ENCODE results near the gene ERN1.
"Not testable (repeated sequence)": the region's sequence is repeated elsewhere in the genome, so short reads cannot be mapped to it uniquely, and the experiment has no call there.

Gene ERN1

GRCh38 chr17:64129765-64130558 lies at the start of gene ERN1:
ERN1 (minus strand) TSS chr17:64130144; CDS start chr17:64130029, 115 bp downstream.
- peak; percentile 78 for DNase-seq (ENCODE audit: low read depth, low spot score)

GRCh38 chr17:64179024-64179423 lies 49.1 kb upstream of the ERN1 start:
- DNase-seq (ENCODE audit: low read depth, low spot score): not testable (repeated sequence)

DNA sequence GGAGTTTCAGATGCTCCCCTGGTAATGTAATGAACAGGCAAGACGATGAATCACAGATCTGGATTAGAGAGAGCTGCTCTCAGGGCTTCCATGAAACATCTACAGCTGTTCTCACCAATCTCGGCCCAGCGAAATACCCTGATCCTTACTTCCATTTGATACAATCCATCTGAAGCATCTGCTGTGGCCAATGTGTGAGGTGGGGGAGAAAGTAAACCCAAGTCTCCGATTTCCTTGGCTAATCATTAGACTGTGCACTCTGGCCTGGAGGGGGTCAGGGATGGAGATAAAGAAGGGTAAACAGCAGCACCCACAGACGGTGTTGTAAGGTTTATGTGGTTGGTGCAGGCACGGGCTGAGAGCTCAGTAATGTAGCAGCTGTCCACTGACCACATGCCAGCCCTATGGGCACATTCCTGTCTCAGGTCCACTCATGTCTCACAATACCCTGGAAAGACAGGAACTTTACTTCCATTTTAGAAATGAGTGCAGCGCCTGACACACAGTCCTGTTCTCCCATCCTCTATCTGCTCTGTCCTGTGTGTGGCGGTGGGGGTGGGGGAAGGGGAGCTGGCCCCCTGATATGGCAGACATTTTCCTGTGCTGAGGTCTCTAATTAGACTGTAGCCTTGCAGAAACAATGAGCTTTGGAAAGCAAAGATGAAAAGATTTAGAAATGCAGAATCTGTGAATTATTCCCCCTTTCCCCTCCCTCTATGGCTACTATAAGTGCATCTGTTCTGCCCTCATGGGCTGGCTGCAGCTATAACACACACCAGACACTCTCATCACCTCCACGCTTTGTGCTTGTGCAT lies 48.3 kb upstream of the ERN1 start:
- no peak for DNase-seq (ENCODE audit: low read depth, low spot score)

DNA sequence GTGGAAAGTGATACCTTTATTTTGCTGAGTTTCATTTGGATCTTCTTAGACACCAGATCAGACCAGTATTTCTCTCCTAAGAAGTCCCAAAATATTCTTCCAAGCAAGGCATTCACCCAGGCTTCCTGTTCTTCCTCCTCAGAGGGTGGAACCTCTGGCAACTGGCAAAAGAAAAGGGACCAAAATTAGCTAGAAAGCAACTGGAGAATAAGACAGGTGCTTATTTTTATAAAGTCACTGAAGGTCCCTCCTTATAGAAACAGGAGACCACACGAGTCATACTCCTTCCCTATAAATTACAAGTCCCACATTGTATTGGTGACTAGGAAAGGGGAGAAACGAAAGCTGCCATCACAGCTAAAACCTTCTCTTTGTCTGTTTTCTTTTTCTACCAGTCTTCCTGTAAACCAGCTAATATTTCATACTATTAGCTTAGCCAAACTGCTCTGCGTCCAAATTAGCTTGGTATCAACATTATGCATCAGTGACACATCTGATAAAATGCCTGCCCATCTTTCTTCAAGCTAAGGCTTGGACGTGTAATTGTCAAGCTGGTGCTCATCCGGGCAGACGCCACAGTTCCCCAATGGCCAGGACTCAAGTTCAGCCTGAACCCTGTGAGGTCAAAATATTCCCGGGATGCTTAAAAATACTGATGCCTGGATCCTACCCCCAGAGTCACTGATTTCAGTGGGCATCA lies 47.5 kb upstream of the ERN1 start:
- no peak for DNase-seq (ENCODE audit: low read depth, low spot score)

DNA sequence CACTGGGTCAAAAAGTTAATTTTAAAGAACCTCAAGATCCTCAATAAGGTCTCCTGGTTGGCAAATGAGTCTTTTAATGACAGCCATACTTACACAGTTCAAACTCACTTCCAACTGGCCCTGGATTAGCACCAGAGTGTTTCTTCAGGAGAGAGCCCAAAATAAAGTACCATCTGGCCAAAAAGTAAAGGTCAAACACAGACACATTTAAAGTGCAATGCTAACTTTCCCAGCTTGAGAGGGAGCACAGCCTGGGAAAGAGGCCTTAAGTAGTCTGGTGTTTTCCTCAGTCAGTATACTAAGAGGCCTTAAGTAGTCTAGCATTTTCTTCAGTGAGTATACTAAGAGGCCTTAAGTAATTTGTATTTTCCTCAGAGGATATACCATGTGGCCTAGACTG lies 46.6 kb upstream of the ERN1 start:
- DNase-seq (ENCODE audit: low read depth, low spot score): no peak

DNA sequence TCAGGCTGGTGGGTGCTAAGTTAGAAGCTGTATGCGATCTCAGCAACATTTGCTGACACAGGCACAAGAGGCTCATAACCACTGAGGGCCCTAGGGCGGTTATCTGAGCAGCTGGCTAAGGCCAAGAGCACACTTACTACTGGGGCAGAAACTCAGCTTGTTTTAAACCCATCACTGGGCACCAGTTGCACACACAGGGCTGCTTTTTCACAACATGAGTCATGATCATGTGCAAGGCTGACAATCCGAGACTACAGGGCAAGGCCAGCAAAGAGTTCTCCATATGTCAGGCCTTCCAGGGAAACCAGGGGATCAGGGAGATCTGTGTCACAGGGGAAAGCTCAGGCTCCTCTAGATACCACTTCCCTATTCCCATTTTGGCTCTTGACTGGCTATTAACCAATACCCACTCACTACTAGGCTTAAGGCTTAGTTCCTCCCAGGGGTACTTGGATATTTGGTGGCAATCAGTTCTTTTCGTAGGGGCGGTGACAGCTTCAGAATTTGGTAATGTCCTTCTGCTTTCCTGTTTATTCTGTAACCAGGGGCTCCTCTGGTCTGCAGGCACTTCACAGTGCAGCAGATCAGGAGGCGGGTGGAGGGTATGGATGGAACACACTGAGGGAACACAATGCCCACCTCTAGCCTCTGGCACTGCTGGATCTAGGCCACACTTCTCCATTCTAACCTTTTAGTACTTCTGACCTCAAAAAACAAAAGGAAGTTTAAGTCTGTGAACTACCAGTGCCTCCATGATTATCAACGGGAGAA lies 44.9 kb upstream of the ERN1 start:
- no peak for DNase-seq (ENCODE audit: low read depth, low spot score)

- DNase-seq (ENCODE audit: low read depth, low spot score): no peak
Observed at GRCh38 chr17:64173646-64174045, 43.7 kb upstream of the ERN1 start.

GRCh38 chr17:64172510-64172909 lies 42.6 kb upstream of the ERN1 start:
- no peak for DNase-seq (ENCODE audit: low read depth, low spot score)

GRCh38 chr17:64171041-64171440 lies 41.1 kb upstream of the ERN1 start:
- DNase-seq (ENCODE audit: low read depth, low spot score): no peak

- DNase-seq (ENCODE audit: low read depth, low spot score): no peak
Observed at GRCh38 chr17:64170286-64170685, 40.3 kb upstream of the ERN1 start.

DNA sequence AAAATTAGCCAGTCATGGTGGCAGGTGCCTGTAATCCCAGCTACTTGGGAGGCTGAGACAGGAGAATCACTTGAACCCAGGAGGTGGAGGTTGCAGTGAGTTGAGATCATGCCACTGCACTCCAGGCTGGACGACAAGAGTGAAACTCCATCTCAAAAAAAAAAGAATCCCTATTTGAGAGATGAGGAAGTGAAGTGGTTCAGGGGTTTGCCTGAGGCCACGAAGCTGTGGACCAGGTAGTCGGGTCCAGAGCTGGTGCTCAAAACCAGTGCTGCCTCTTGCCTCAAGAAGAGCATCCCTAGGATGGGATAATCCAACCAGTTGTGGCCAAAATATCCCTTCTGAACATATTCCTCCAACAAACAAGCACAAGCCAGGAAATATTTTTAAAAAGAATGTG lies 37.7 kb upstream of the ERN1 start:
- DNase-seq (ENCODE audit: low read depth, low spot score): not testable (repeated sequence)

DNA sequence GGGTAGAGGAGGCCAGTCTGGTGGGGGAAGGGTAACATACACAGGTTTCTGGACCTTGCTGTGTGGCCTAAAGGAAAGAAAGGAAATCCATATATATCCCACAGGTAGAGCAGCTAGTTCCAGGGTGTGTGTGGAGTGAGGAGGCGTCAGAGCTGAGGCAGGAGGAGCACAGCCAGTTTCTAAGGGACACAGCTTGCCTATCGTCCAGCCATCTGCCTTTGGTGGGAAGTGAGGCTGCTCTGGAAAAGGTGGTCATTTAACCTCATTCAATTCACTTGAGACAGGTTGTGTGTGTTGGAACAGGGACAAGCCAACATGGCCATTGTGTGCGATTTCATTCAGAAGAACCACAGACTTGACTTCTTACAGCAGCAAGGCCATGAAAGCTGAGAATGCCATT lies 36.9 kb upstream of the ERN1 start:
- DNase-seq (ENCODE audit: low read depth, low spot score): no peak

DNA sequence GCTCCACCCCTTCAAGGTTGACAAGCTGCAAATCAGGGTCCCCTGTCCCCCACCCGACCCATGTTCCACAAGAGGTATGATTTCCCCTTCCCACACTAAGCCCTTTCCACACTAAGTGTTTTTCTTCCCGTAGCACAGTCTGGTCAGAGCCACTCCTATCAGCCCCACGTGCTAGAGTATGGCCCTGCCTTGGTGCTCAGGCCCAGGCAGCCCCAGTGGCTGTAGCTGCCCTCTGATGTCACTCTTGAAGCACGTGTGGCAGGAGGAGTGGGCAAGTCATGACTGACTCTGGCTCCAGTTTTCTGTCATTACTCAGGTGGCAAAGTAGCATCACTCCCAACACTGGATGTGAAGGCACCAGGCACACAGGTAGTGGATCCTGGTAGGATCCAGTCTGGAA lies 35.4 kb upstream of the ERN1 start:
- DNase-seq (ENCODE audit: low read depth, low spot score): no peak

DNA sequence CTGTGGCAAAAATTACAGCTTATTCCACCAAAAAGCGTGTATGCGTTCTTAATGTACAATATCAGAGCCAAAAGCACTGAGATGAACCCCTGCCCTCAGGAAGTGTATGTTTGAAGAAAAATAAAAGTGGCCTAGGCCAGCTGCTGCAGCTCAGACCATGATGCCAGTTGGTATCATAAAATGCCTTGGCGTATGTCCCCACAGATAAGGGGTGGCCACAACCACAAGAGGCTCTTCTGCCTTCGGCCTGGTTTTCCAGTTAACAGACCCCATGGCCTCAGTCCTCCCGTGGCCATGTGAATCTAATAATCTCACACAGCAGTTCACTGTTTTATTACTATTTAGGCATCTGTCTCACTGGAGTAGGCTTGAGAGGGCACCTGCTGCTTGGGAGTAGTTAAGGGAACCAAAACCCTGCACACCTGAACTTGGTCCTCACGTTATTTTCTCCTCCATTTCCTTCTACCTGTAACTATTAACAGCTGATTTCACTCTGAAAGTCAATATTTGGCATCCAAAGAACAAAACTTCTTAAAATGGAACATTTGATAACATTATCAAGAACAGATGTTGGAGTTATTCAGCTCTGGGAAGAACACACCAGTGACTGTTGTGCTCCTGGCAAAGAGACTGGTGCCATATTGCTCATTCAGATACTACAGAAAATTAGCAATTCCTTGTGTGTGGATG lies 34.8 kb upstream of the ERN1 start:
- DNase-seq (ENCODE audit: low read depth, low spot score): no peak

DNA sequence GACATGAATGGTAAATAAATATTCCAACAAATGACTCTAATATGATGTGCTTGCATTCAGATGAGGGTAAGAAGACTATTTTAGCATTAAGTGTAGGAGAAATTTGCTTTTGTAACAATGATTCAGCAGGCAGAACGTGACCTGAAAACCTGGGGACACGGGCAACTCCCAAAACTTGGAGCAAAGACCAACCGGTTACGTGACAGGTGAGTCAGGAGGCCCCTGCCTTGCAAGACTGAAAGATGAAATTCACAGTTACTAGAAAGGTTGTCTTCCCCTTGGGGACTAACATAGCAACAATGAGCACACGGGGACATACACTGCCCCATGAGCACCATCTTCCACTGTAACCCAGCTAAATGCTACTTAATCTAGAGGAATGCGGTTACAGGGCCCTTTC lies 33.5 kb upstream of the ERN1 start:
- DNase-seq (ENCODE audit: low read depth, low spot score): no peak

DNA sequence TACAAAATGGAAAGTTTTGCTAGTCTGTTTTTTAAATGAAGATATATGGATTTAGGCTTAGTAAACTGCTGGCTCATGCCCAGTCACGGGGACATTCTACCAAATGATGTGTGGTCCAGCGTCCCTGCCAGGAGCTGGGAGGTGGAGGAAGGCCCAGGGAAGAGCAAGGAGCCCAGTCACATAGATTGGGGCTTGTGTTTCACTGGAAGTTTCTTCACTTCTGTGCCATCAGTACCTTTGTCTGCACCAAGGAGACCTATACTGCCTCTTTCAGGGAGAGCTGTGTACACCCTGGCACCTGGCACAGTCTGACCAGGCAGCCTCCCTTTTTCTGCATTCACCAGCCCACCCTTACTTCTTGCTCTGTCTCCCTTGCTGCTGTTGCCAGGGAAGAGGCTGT lies 32.6 kb upstream of the ERN1 start:
- no peak for DNase-seq (ENCODE audit: low read depth, low spot score)

DNA sequence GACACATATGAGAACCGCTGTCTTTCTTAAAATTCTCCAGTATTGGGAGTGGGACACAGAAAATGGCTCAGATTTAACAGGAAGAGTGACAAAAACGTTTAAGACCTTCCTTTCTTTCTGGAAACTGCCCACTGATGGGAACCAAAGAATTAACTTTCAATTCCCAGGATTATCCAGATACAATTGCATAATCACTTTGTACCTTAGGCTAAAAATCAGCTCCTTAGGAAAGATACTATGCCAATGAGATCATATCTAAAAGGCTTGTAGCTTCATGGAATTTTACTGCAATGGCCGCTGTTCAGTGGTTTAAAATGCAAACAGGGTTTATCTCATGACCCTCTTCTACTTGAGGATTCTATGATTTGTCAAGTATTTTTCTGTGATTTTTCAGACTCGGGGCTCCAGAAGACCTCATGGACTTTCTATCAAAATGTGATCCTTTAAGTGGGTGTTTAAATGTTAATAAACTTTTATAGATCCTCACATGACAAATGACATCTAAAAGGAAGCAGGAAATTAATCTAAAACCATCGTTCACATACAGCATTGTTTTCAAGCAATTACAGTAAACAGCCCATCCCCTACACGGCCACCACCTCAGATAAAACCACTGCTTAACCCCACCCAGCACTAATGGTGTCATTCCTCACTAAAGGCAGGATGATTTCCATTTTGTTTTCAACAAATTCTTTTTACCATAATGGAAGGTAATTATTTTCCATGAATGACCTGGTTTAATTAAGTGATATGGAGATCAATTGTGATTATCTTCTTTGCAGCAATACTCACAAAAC lies 31.6 kb upstream of the ERN1 start:
- DNase-seq (ENCODE audit: low read depth, low spot score): no peak

DNA sequence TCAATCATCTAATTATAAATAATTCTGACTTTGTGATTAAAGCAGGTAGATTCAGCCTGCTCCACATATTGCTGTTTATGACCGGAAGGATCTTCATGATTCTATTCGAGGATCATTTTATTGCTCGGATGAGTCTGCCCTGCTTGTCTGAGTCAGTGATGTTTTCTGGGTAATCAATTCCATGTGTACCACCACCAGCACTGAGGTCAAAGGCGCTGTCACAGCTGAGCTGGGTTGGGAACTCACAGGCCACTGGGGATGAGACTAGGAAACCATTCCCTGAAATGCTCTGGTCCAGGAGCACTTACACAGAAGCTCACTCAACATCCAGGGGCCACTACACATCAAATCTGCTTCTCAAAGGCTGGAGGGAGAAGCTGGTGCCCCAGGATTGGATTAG lies 30.4 kb upstream of the ERN1 start:
- no peak for DNase-seq (ENCODE audit: low read depth, low spot score)

- no peak for DNase-seq (ENCODE audit: low read depth, low spot score)
Observed at GRCh38 chr17:64158831-64159590, 29.1 kb upstream of the ERN1 start.
